ENCODE measurements around the gene RABGGTA. TPM values are rescaled to one million over a fixed set of nuclear protein-coding genes. Genes with fewer than 3 reads are reported as not detected.

Gene RABGGTA
- total RNA-seq, 2 experiments from 2014 or later = 24.3 to 27.3 TPM

GRCh38 chr14:24267516-24267915, 3.9 kb downstream of the RABGGTA start:
- no peak for DNase-seq (ENCODE audit: low spot score)
- H3K27ac ChIP-seq (ENCODE audit: low read depth, low read length, poor library complexity, severe bottlenecking) = no peak overlapping the region
- BruUV-seq (replicated peaks) = no TSS peak
- no peaks in the 10 kb centered on the region for H4K20me1 ChIP-seq (ENCODE audit: insufficient read depth, low read length)
- intact Hi-C loops (cut with micrococcal nuclease; ENCODE audit: unreplicated experiment) = no loop called here
- H3K9me2 ChIP-seq (ENCODE audit: insufficient read depth, low read length) = no peaks in the 10 kb centered on the region
- no peaks in the 10 kb centered on the region for H3K36me3 ChIP-seq (ENCODE audit: insufficient read depth, low read length)
- ChIA-PET POLR2A (no interaction called here), CTCF (ENCODE audit: unreplicated experiment) (no interaction called here)
- no peaks in the 10 kb centered on the region for H3K79me2 ChIP-seq (ENCODE audit: insufficient read depth, low read depth, low read length)
- peaks cover 28% of the 10 kb centered on the region for H3K4me1 ChIP-seq (ENCODE audit: insufficient read depth, low read length, poor library complexity, severe bottlenecking)
- no peak overlapping the region for H3K4me2 ChIP-seq (ENCODE audit: low read length)
- no peak overlapping the region for H2AFZ ChIP-seq (ENCODE audit: low read length)
- H3K9me3 ChIP-seq (ENCODE audit: low read length) = no peaks in the 10 kb centered on the region
- TF ChIP-seq EZH2phosphoT487 (IDR thresholded peaks at IDR 0.05; ENCODE audit: borderline replicate concordance, low read depth, low read length) = no peak
- TF ChIP-seq CTCF (conservative IDR thresholded peaks at IDR 0.05; ENCODE audit: low read length) = no peak
- H3K4me3 ChIP-seq (ENCODE audit: low read depth, low read length, poor library complexity, severe bottlenecking) = no peak overlapping the region

GRCh38 chr14:24266344-24267244, 4.8 kb downstream of the RABGGTA start:
- POLR2A ChIA-PET = interaction anchor here (0.6 kb wide), 1 partner anchor 140 kb away, joined by 3 read pairs; no protein-coding TSS in a partner anchor
- no TSS peak for BruUV-seq (replicated peaks)

More at GRCh38 chr14:24266344-24267244, 4.8 kb downstream of the RABGGTA start:
- Histone ChIP-seq H3K4me2 (ENCODE audit: low read length) (no peak overlapping the region), H3K27ac (ENCODE audit: low read depth, low read length, poor library complexity, severe bottlenecking) (no peak overlapping the region), H3K4me1 (ENCODE audit: insufficient read depth, low read length, poor library complexity, severe bottlenecking) (peaks cover 18% of the 10 kb centered on the region), H2AFZ (ENCODE audit: low read length) (no peak overlapping the region), H3K9me2 (ENCODE audit: insufficient read depth, low read length) (no peaks in the 10 kb centered on the region), H3K79me2 (ENCODE audit: insufficient read depth, low read depth, low read length) (no peaks in the 10 kb centered on the region), H3K4me3 (ENCODE audit: low read depth, low read length, poor library complexity, severe bottlenecking) (no peak overlapping the region), H3K9me3 (ENCODE audit: low read length) (no peaks in the 10 kb centered on the region), H4K20me1 (ENCODE audit: insufficient read depth, low read length) (no peaks in the 10 kb centered on the region), H3K36me3 (ENCODE audit: insufficient read depth, low read length) (no peaks in the 10 kb centered on the region)
- intact Hi-C loops (cut with micrococcal nuclease; ENCODE audit: unreplicated experiment) = no loop called here
- CTCF ChIA-PET (ENCODE audit: unreplicated experiment) = no interaction called here
- TF ChIP-seq CTCF (conservative IDR thresholded peaks at IDR 0.05; ENCODE audit: low read length) = no peak
- no peak for TF ChIP-seq EZH2phosphoT487 (IDR thresholded peaks at IDR 0.05; ENCODE audit: borderline replicate concordance, low read depth, low read length)
- no peak for DNase-seq (ENCODE audit: low spot score)

Measured in OCI-LY7 (cell line).